Measurements from ENCODE around the gene CAPN1. TPM values are rescaled to one million over a fixed set of nuclear protein-coding genes. Genes with fewer than 3 reads are reported as not detected.
"Not testable (repeated sequence)": the region's sequence is repeated elsewhere in the genome, so short reads cannot be mapped to it uniquely, and the experiment has no call there.

Gene CAPN1
- total RNA-seq, 1 donor from 2014 or later: 125 TPM

- DNase-seq (ENCODE audit: low spot score) (no peak), ATAC-seq (peak; percentile 24)
- intact Hi-C loops (cut with DNase I): no loop called here
These were observed 60.0 kb downstream of the CAPN1 start for GRCh38 chr11:65241692-65242091.

GRCh38 chr11:65242389-65242788 lies 60.7 kb downstream of the CAPN1 start:
- intact Hi-C loops (cut with DNase I): no loop called here
- no peak for DNase-seq (ENCODE audit: low spot score)
- ATAC-seq: no peak

- no peak for DNase-seq (ENCODE audit: low spot score)
- intact Hi-C loops (cut with DNase I): no loop called here
These were observed 62.1 kb downstream of the CAPN1 start for GRCh38 chr11:65243797-65244196.

GRCh38 chr11:65245046-65245445 lies 63.3 kb downstream of the CAPN1 start:
- ATAC-seq; intact Hi-C loops (cut with DNase I); DNase-seq (ENCODE audit: low spot score): not testable (repeated sequence)

More at GRCh38 chr11:65243797-65244196, 62.1 kb downstream of the CAPN1 start:
- no peak for ATAC-seq

GRCh38 chr11:65246506-65246905 lies 64.8 kb downstream of the CAPN1 start:
- intact Hi-C loops (cut with DNase I): no loop called here
- DNase-seq (ENCODE audit: low spot score) (no peak), ATAC-seq (no peak)

GRCh38 chr11:65248184-65248710 lies 66.5 kb downstream of the CAPN1 start:
- ATAC-seq; intact Hi-C loops (cut with DNase I); DNase-seq (ENCODE audit: low spot score): not testable (repeated sequence)

GRCh38 chr11:65251476-65251875 lies 69.7 kb downstream of the CAPN1 start:
- no peak for ATAC-seq
- no peak for DNase-seq (ENCODE audit: low spot score)
- intact Hi-C loops (cut with DNase I): no loop called here

GRCh38 chr11:65254724-65255123 lies 73.0 kb downstream of the CAPN1 start:
- ATAC-seq: no peak
- no peak for DNase-seq (ENCODE audit: low spot score)
- intact Hi-C loops (cut with DNase I): no loop called here

- no peak for DNase-seq (ENCODE audit: low spot score)
- intact Hi-C loops (cut with DNase I): no loop called here
- ATAC-seq: no peak
These were observed 77.3 kb downstream of the CAPN1 start for GRCh38 chr11:65258988-65259387.

GRCh38 chr11:65260302-65260701 lies 78.6 kb downstream of the CAPN1 start:
- intact Hi-C loops (cut with DNase I): no loop called here
- DNase-seq (ENCODE audit: low spot score) (no peak), ATAC-seq (no peak)

GRCh38 chr11:65260756-65261590 lies 79.2 kb downstream of the CAPN1 start:
- ATAC-seq: peak; percentile 38
- intact Hi-C loops (cut with DNase I): no loop called here
- DNase-seq (ENCODE audit: low spot score): no peak

Other genes starting within 250 kb of the CAPN1 start
- not detected for gene GPHA2, start 246.0 kb upstream of the CAPN1 start, total RNA-seq
- not detected for gene MAJIN, start 209.8 kb upstream of the CAPN1 start, total RNA-seq
- gene BATF2, start 185.0 kb upstream of the CAPN1 start, total RNA-seq: 2.9 TPM
- 130 TPM for gene ARL2, start 167.8 kb upstream of the CAPN1 start, total RNA-seq
- gene SNX15, start 154.5 kb upstream of the CAPN1 start, total RNA-seq: 34.4 TPM
- 4.9 TPM for gene SAC3D1, start 140.7 kb upstream of the CAPN1 start, total RNA-seq
- gene NAALADL1, start 123.4 kb upstream of the CAPN1 start, total RNA-seq: 14.7 TPM
- gene CDCA5, start 97.9 kb upstream of the CAPN1 start, total RNA-seq: 0.71 TPM
- 32.9 TPM for gene ZFPL1, start 97.7 kb upstream of the CAPN1 start, total RNA-seq
- 115 TPM for gene VPS51, start 85.7 kb upstream of the CAPN1 start, total RNA-seq
- 18.2 TPM for gene TM7SF2, start 70.1 kb upstream of the CAPN1 start, total RNA-seq
- gene ZNHIT2, start 64.2 kb upstream of the CAPN1 start, total RNA-seq: 6.8 TPM
- 722 TPM for gene FAU, start 59.8 kb upstream of the CAPN1 start, total RNA-seq
- 32.1 TPM for gene MRPL49, start 59.6 kb upstream of the CAPN1 start, total RNA-seq
- gene SYVN1, start 47.4 kb upstream of the CAPN1 start, total RNA-seq: 75.9 TPM
- not detected for gene SPDYC, start 11.7 kb upstream of the CAPN1 start, total RNA-seq
- gene POLA2, start 80.0 kb downstream of the CAPN1 start, total RNA-seq: 5.5 TPM
- gene CDC42EP2, start 132.9 kb downstream of the CAPN1 start, total RNA-seq: 34.7 TPM
- gene DPF2, start 151.9 kb downstream of the CAPN1 start, total RNA-seq: 62.5 TPM
- gene TIGD3, start 172.8 kb downstream of the CAPN1 start, total RNA-seq: not detected
- 12.0 TPM for gene SLC25A45, start 200.7 kb downstream of the CAPN1 start, total RNA-seq
- gene FRMD8, start 204.7 kb downstream of the CAPN1 start, total RNA-seq: 65.9 TPM
- gene NEAT1, start 240.9 kb downstream of the CAPN1 start, total RNA-seq: 1,255 TPM

Data from sciatic nerve (tissue), 2 donors.